ENCODE results near the gene PTGES.

DNA sequence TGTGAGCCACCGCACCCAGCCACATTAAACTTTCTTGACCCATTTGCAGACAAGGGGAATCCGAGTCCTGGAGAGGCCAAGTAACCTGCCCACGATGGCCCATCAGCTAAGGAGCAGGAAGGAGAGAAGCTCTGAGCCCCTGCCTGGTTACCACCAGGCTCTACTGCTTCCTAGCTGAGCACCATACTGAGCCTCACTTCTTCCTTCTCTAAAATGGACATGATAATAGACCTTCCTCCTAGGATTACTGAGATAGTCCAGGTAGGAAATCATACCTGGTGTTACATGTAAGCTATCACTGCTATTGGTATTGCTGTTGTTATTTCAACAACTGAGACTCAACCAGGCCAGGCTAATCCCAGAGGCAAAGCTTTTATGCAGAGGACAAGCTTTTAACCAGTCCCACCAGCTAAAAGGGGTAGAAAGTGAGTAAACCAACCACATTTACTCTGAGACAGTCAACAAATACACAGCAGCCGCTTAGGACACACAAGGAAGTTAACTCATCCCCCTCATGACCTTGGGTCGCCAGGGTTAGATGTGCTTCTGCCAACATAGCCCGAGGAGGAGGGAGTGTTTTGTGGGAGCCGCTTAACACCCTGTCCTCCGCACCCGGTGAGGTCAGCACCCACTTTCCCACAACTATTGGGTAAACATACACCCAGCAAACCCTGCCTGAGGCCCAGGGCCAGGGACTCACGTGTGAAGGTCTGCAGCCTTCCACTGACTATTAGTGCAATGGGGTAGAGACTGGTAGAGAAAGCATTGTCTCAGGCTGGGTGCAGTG is 20.6 kb upstream of the PTGES start:
- TF ChIP-seq POLR2A (IDR thresholded peaks at IDR 0.05; ENCODE audit: low read depth, low read length) (no peak), TAF1 (IDR thresholded peaks at IDR 0.05; ENCODE audit: borderline replicate concordance, low read depth, low read length) (no peak)
